Sigmoid colon (tissue), 7 donors: ENCODE data around the gene ING4. TPM values are rescaled to one million over a fixed set of nuclear protein-coding genes. Genes with fewer than 3 reads are reported as not detected.

Experiments
- DNase-seq: peaks from one replicate; pipeline ENCODE4 v3.0.0-alpha.2; 2019
- H3K27ac ChIP-seq, 4 donors: fragments of 200-600 bp; sonication (generic); one replicate each; pipeline ENCODE4 v1.5.1; 2016 to 2019; ENCODE audit warnings: mild to moderate bottlenecking in 1 of 4
- H3K27me3 ChIP-seq, 3 donors: fragments of 200-600 bp; sonication (generic); one replicate each; pipeline ENCODE4 v1.5.1; 2019; ENCODE audit warnings: mild to moderate bottlenecking in 1 of 3
- H3K36me3 ChIP-seq, 4 donors: fragments of 200-600 bp; sonication (generic); one replicate each; pipeline ENCODE4 v1.5.1; 2016 to 2019
- H3K4me1 ChIP-seq, 4 donors: fragments of 200-600 bp; sonication (generic); one replicate each; pipeline ENCODE4 v1.5.1; 2017 to 2019
- H3K4me3 ChIP-seq, 4 donors: fragments of 200-600 bp; sonication (generic); one replicate each; pipeline ENCODE4 v1.5.1; 2017 to 2019; ENCODE audit warnings: mild to moderate bottlenecking in 2 of 4, moderate library complexity in 1 of 4
- H3K9me3 ChIP-seq, 4 donors: fragments of 200-600 bp in 3 of 4; sonication (generic) in 3 of 4; one replicate each; pipeline versions ENCODE4 v1.5.1 to v1.6.1; 2013 to 2019
- EP300 ChIP-seq, 4 donors: sonication (generic); formaldehyde crosslinking; IDR thresholded peaks; one replicate each; pipeline ENCODE4 v1.6.1; 2017; ENCODE audit warnings: antibody characterized with exemption in 4 of 4
- POLR2A ChIP-seq, 2 donors: fragments of 450-650 bp; IDR thresholded peaks; one replicate each; pipeline ENCODE4 v1.6.1; 2016; ENCODE audit warnings: antibody characterized with exemption in 2 of 2, mild to moderate bottlenecking in 2 of 2, moderate library complexity in 2 of 2
- POLR2AphosphoS5 ChIP-seq, 4 donors: sonication (generic); formaldehyde crosslinking; IDR thresholded peaks; one replicate each; pipeline ENCODE4 v1.6.1; 2017; ENCODE audit warnings: antibody characterized with exemption in 4 of 4
- WGBS, 2 donors: extraction: QIAGEN DNeasy Blood & Tissue Kit; methylation state at CpG; one replicate each; pipeline ENCODE4 v1.1.7; 2013; 5-methylcytosine and 5-hydroxymethylcytosine counted together
- intact Hi-C: fragments of 100-400 bp; cut with DNase I; formaldehyde crosslinking; loops from one replicate; pipeline ENCODE4 v1.15.1; 2023
- polyA plus RNA-seq, 3 donors: library from polyadenylated mRNA; stranded (reverse); fragments of 200-250 nt; gene quantifications; one replicate each; pipeline ENCODE4 v1.2.3, GENCODE V29; 2013
- total RNA-seq, 4 donors: library from RNA; depleted of rRNA; stranded (reverse); fragments of >200 nt; gene quantifications; one replicate each; pipeline ENCODE4 v1.1.0, GENCODE V29; 2016
- TF ChIP-seq, protein P1 (sequence below), 4 experiments: fragments of 450-650 bp in 3 of 4; fragments of 200-600 bp in 1 of 4; IDR thresholded peaks; one replicate each; pipeline ENCODE4 v1.5.1; 2016 to 2019; ENCODE audit warnings: antibody characterized with exemption in 4 of 4, mild to moderate bottlenecking in 3 of 4, moderate library complexity in 2 of 4
- donor health status: healthy with polysubstance abuse.
- donor health status: Bipolar disorder and iron deficiency.
- donor health status: healthy.

The ING4 gene
- total and polyA plus RNA-seq, 7 donors, result 37.8 to 85.9 (median 59.5) TPM

DNA sequence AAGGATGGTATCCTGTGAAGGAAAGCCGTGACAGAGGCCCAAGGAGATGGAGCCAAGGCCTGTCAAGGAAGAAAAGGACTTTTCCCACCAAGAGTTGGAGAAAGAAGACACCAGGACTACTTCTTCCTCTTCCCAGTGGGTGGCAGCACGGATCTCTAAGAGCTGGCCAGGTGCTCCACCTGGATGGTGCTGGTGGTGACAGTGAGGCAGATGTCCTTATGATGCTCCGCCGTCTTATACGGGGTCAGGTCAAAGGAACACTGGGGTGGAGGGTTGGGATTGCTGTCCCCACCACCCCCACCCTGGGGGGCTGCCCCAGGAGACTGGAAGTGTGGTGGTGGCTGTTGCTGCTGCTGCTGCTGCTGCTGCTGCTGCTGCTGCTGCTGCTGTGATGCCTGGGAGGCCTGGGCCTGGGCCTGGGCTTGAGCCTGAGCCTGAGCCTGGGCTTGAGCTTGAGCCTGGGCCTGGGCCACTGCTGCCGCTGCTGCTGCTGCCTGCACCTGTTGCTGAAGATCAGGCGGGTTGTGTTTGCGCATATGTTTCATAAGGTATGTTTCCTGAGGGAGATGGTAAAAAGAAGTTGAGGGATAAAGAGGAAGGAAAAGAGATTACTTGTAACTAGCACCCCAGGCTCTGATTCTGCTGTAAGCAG, 4.8 kb upstream of the ING4 start:
- H3K4me3 ChIP-seq, result no peak overlapping the region
- WGBS, 2 donors, result 75 to 82% methylated on average over 8 of the region's 8 CpGs
- intact Hi-C loops, result no loop called here
- H3K4me1 ChIP-seq, result no peaks in the 10 kb centered on the region
- no peak overlapping the region for H3K27ac ChIP-seq
- DNase-seq, result peak; percentile 52
- H3K27me3 ChIP-seq, result no peaks in the 10 kb centered on the region
- H3K9me3 ChIP-seq, result no peaks in the 10 kb centered on the region
- TF ChIP-seq POLR2AphosphoS5 (IDR thresholded peaks at IDR 0.05) (no peak), EP300 (IDR thresholded peaks at IDR 0.05) (no peak), POLR2A (IDR thresholded peaks at IDR 0.05) (no peak)
- TF ChIP-seq, protein P1, sequence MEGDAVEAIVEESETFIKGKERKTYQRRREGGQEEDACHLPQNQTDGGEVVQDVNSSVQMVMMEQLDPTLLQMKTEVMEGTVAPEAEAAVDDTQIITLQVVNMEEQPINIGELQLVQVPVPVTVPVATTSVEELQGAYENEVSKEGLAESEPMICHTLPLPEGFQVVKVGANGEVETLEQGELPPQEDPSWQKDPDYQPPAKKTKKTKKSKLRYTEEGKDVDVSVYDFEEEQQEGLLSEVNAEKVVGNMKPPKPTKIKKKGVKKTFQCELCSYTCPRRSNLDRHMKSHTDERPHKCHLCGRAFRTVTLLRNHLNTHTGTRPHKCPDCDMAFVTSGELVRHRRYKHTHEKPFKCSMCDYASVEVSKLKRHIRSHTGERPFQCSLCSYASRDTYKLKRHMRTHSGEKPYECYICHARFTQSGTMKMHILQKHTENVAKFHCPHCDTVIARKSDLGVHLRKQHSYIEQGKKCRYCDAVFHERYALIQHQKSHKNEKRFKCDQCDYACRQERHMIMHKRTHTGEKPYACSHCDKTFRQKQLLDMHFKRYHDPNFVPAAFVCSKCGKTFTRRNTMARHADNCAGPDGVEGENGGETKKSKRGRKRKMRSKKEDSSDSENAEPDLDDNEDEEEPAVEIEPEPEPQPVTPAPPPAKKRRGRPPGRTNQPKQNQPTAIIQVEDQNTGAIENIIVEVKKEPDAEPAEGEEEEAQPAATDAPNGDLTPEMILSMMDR (IDR thresholded peaks at IDR 0.05), result no peak
- H3K36me3 ChIP-seq, result peaks cover 26 to 61% (median 56%) of the 10 kb centered on the region in 4 donors

DNA sequence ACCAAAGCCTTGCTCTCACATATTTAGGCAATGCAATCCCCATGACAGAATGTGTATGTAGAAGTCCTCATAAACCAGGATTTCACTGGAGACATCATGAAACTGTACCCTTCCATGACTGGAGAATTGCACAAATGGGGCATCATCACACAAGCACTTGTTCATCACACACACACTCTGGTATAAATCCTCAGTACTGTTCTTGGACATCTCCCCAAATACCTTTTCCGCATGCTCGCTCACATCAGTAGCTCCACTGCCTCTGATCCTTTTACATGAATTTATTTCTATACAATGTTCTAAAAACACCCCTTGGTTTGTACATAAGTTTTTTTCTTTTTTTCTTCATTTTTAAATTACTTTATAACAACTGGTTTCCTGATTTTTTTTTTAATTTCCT, 3.3 kb upstream of the ING4 start:
- H3K4me3 ChIP-seq, result no peak overlapping the region
- H3K27ac ChIP-seq, result no peak overlapping the region
- intact Hi-C loops, result no loop called here
- peaks cover 0 to 13% (median 11%) of the 10 kb centered on the region in 4 donors for H3K4me1 ChIP-seq
- DNase-seq, result no peak
- 94 to 99% methylated on average over 2 of the region's 2 CpGs for WGBS, 2 donors
- TF ChIP-seq EP300 (IDR thresholded peaks at IDR 0.05) (no peak), POLR2A (IDR thresholded peaks at IDR 0.05) (no peak), POLR2AphosphoS5 (IDR thresholded peaks at IDR 0.05) (no peak)
- TF ChIP-seq, protein P1 (IDR thresholded peaks at IDR 0.05), result no peak
- no peaks in the 10 kb centered on the region for H3K9me3 ChIP-seq
- no peaks in the 10 kb centered on the region for H3K27me3 ChIP-seq
- peaks cover 12 to 46% (median 43%) of the 10 kb centered on the region in 4 donors for H3K36me3 ChIP-seq

DNA sequence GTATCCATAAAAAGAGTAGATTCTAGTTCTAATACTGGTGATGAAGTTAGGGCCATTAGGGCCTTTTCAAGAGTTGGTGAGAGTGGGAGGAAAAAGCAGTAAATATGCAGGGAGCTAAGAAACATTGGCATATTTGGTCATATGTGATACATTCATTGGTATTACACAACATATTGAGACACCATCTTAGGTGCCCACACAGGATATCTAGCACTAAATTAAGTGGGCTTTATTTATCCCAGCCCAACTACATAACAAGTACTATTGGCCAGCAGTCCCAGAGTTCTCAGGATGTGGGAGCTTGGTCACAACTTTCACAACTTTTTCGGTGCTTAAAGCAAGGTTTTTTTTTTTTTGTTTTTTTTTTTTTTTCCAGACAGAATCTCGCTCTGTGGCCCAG, 2.0 kb upstream of the ING4 start:
- H3K36me3 ChIP-seq, result peaks cover 8 to 33% (median 30%) of the 10 kb centered on the region in 4 donors
- peaks cover 0 to 14% (median 11%) of the 10 kb centered on the region in 4 donors for H3K4me1 ChIP-seq
- intact Hi-C loops, result loop anchor here (5.0 kb wide), 1 partner anchor 57 kb away; the partner anchor contains the start of gene COPS7A
- TF ChIP-seq POLR2A (IDR thresholded peaks at IDR 0.05), result no peak
- TF ChIP-seq, protein P1 (IDR thresholded peaks at IDR 0.05), result no peak
- no peak for TF ChIP-seq POLR2AphosphoS5 (IDR thresholded peaks at IDR 0.05)
- TF ChIP-seq EP300 (IDR thresholded peaks at IDR 0.05), result no peak
- WGBS, 2 donors, result 81 to 93% methylated on average over 2 of the region's 2 CpGs
- H3K9me3 ChIP-seq, result no peaks in the 10 kb centered on the region
- no peaks in the 10 kb centered on the region for H3K27me3 ChIP-seq
- no peak overlapping the region for H3K4me3 ChIP-seq
- DNase-seq, result no peak
- no peak overlapping the region for H3K27ac ChIP-seq

DNA sequence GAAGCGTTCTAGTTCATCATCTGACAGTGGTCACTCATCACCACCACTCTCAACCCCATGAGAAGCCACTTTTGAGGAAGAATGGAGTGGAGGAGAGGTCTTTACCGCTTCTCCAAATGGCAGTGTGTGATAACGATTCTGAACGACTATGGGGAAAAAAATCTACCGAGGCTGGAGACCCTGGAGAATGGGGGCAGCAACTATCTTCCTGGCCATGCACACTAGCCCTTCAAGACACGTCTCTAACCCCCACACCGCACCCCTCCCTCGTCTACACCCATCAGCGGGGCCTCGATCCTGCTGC, 365 bp downstream of the ING4 start:
- WGBS, 2 donors, result 1 to 2% methylated on average over 10 of the region's 10 CpGs
- no peaks in the 10 kb centered on the region for H3K27me3 ChIP-seq
- peak overlapping the region; percentile 78 to 83 (median 80) for H3K27ac ChIP-seq
- DNase-seq, result no peak
- H3K9me3 ChIP-seq, result no peaks in the 10 kb centered on the region
- peak overlapping the region; percentile 58 to 79 (median 70) for H3K4me3 ChIP-seq
- peaks cover 0 to 14% (median 11%) of the 10 kb centered on the region in 4 donors for H3K4me1 ChIP-seq
- peaks cover 0 to 18% (median 7%) of the 10 kb centered on the region in 4 donors for H3K36me3 ChIP-seq
- intact Hi-C loops, result loop anchor here (2.0 to 5.0 kb wide), 2 partner anchors 56 to 60 kb away; partner anchors contain the start of genes CHD4 and COPS7A
- TF ChIP-seq POLR2A (IDR thresholded peaks at IDR 0.05) (no peak), EP300 (IDR thresholded peaks at IDR 0.05) (no peak), POLR2AphosphoS5 (IDR thresholded peaks at IDR 0.05) (no peak)
- TF ChIP-seq, protein P1 (IDR thresholded peaks at IDR 0.05), result no peak
